Epithelial cell of esophagus (primary cell): ENCODE results near the gene CHST2.
A peak's percentile ranks its signal among the peaks of the same experiment; 100 is the strongest.

Experiments used
- DNase-seq: peaks from one replicate; pipeline ENCODE4 v3.0.0; 2010; ENCODE audit warnings: low read depth
- H3K4me3 ChIP-seq: 2 replicates; pipeline ENCODE4 v1.5.1; 2011; ENCODE audit warnings: mild to moderate bottlenecking, low read length, control low read depth
- CTCF ChIP-seq: IDR thresholded peaks from 2 replicates; pipeline ENCODE4 v1.5.1; 2011; ENCODE audit warnings: low read depth, mild to moderate bottlenecking, low read length, control low read depth, inconsistent platforms; ENCODE audit not compliant: insufficient read depth; ENCODE audit errors: missing control alignments

The CHST2 gene

GRCh38 chr3:143081365-143081764 lies 38.2 kb upstream of the CHST2 start:
- no peak for DNase-seq
- no peak overlapping the region for H3K4me3 ChIP-seq
- TF ChIP-seq CTCF = no peak

GRCh38 chr3:143081844-143082778 lies 37.5 kb upstream of the CHST2 start:
- TF ChIP-seq CTCF = no peak
- H3K4me3 ChIP-seq = no peak overlapping the region
- DNase-seq = no peak

- peak; percentile 46 for DNase-seq
- no peak overlapping the region for H3K4me3 ChIP-seq
- no peak for TF ChIP-seq CTCF
Measured at GRCh38 chr3:143083781-143084180, 35.8 kb upstream of the CHST2 start.

- DNase-seq = peak; percentile 71
- no peak for TF ChIP-seq CTCF
- no peak overlapping the region for H3K4me3 ChIP-seq
Measured at GRCh38 chr3:143084856-143085731, 34.5 kb upstream of the CHST2 start.

- no peak for DNase-seq
- TF ChIP-seq CTCF = no peak
Measured at GRCh38 chr3:143088835-143089234, 30.7 kb upstream of the CHST2 start.

GRCh38 chr3:143089965-143090364 lies 29.6 kb upstream of the CHST2 start:
- no peak overlapping the region for H3K4me3 ChIP-seq
- TF ChIP-seq CTCF = no peak
- no peak for DNase-seq

More at GRCh38 chr3:143088835-143089234, 30.7 kb upstream of the CHST2 start:
- H3K4me3 ChIP-seq = no peak overlapping the region
